GM23338 (cell line): Measurements from ENCODE around the gene BLVRA.

Source experiments
- CREB1 ChIP-seq: fragments of 250-450 bp; sonication (Bioruptor Pico); IDR thresholded peaks from 2 replicates; pipeline ENCODE4 v1.5.0; 2020; ENCODE audit warnings: low read depth, mild to moderate bottlenecking, moderate library complexity
- EZH2 ChIP-seq: fragments of 200-600 bp; sonication (generic); IDR thresholded peaks from one replicate; pipeline ENCODE4 v1.8.0; 2017; ENCODE audit warnings: antibody characterized with exemption, mild to moderate bottlenecking, low read depth; ENCODE audit not compliant: unreplicated experiment
- EZH2phosphoT487 ChIP-seq: fragments of 200-600 bp; sonication (generic); IDR thresholded peaks from one replicate; pipeline ENCODE4 v1.8.1; 2018; ENCODE audit warnings: antibody characterized with exemption; ENCODE audit not compliant: unreplicated experiment
- NANOG ChIP-seq: IDR thresholded peaks from 2 replicates; pipeline ENCODE4 v1.6.1; 2016; ENCODE audit warnings: antibody characterized with exemption, borderline replicate concordance
- POLR2AphosphoS5 ChIP-seq: IDR thresholded peaks from 2 replicates; pipeline ENCODE4 v1.6.1; 2016; ENCODE audit warnings: antibody characterized with exemption, low read depth
- STAT1 ChIP-seq: IDR thresholded peaks from one replicate; pipeline ENCODE4 v1.6.1; 2016; ENCODE audit warnings: antibody characterized with exemption; ENCODE audit not compliant: unreplicated experiment
- TF ChIP-seq, protein P1 (sequence below), 2 experiments: fragments of 200-600 bp in 1 of 2; sonication (generic) in 1 of 2; conservative IDR thresholded peaks; 2 replicates each; pipeline versions ENCODE4 v1.5.1 to v1.6.1; 2016 to 2017; ENCODE audit warnings: antibody characterized with exemption in 2 of 2, low read depth in 2 of 2, mild to moderate bottlenecking in 2 of 2, moderate library complexity in 1 of 2
- TF ChIP-seq, protein P2 (sequence below): IDR thresholded peaks from one replicate; pipeline ENCODE4 v1.6.1; 2018; ENCODE audit warnings: antibody characterized with exemption; ENCODE audit not compliant: unreplicated experiment

DNA sequence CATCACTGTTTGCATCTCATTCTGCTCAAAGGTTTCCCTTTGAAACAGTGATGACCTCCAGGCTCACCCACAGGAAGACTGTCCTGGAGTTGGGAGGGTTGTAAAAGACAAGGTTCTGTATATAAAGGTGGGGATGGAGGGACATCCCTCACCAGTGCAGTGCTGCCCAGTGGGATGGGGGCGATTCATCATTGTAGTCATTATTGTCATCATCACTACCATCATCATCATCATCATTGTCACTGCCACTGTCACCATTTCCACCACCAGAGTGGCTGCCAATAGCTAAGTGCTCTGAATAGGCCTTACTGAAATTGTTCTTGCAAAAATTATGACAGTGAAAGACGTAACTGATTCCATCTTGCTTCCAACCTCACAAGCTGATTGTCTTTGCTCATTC is 86.2 kb downstream of the BLVRA start:
- TF ChIP-seq, protein P1, sequence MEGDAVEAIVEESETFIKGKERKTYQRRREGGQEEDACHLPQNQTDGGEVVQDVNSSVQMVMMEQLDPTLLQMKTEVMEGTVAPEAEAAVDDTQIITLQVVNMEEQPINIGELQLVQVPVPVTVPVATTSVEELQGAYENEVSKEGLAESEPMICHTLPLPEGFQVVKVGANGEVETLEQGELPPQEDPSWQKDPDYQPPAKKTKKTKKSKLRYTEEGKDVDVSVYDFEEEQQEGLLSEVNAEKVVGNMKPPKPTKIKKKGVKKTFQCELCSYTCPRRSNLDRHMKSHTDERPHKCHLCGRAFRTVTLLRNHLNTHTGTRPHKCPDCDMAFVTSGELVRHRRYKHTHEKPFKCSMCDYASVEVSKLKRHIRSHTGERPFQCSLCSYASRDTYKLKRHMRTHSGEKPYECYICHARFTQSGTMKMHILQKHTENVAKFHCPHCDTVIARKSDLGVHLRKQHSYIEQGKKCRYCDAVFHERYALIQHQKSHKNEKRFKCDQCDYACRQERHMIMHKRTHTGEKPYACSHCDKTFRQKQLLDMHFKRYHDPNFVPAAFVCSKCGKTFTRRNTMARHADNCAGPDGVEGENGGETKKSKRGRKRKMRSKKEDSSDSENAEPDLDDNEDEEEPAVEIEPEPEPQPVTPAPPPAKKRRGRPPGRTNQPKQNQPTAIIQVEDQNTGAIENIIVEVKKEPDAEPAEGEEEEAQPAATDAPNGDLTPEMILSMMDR (conservative IDR thresholded peaks at IDR 0.05; ENCODE audit: low read depth in 2 of 2), result no peak
- TF ChIP-seq EZH2 (no peak), POLR2AphosphoS5 (no peak), NANOG (no peak), EZH2phosphoT487 (no peak), STAT1 (no peak), CREB1 (CRISPR knock-in tag) (no peak)
- TF ChIP-seq, protein P2, sequence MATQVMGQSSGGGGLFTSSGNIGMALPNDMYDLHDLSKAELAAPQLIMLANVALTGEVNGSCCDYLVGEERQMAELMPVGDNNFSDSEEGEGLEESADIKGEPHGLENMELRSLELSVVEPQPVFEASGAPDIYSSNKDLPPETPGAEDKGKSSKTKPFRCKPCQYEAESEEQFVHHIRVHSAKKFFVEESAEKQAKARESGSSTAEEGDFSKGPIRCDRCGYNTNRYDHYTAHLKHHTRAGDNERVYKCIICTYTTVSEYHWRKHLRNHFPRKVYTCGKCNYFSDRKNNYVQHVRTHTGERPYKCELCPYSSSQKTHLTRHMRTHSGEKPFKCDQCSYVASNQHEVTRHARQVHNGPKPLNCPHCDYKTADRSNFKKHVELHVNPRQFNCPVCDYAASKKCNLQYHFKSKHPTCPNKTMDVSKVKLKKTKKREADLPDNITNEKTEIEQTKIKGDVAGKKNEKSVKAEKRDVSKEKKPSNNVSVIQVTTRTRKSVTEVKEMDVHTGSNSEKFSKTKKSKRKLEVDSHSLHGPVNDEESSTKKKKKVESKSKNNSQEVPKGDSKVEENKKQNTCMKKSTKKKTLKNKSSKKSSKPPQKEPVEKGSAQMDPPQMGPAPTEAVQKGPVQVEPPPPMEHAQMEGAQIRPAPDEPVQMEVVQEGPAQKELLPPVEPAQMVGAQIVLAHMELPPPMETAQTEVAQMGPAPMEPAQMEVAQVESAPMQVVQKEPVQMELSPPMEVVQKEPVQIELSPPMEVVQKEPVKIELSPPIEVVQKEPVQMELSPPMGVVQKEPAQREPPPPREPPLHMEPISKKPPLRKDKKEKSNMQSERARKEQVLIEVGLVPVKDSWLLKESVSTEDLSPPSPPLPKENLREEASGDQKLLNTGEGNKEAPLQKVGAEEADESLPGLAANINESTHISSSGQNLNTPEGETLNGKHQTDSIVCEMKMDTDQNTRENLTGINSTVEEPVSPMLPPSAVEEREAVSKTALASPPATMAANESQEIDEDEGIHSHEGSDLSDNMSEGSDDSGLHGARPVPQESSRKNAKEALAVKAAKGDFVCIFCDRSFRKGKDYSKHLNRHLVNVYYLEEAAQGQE, result no peak
